K562 (cell line): ENCODE results near the gene ARHGAP42. TPM values are rescaled to one million over a fixed set of nuclear protein-coding genes. Genes with fewer than 3 reads are reported as not detected.

ENCODE experiments used
- ATAC-seq: fragments of 200-7000 bp; cut with Tn5 transposase; 3 replicates; pipeline ENCODE4 v1.9.1; 2020; ENCODE audit warnings: moderate library complexity
- BruUV-seq: library from RNA; stranded (reverse); fragments of 400-500 nt; replicated peaks from 2 replicates; lab custom pipeline; 2021; lab: Mats Ljungman, UMichigan
- CTCF ChIA-PET: fragments of 300-600 bp; formaldehyde crosslinking; extraction: SDS; loops from one replicate; lab custom pipeline; 2021; ENCODE audit warnings: low intra/inter-chr PET ratio; lab: Yijun Ruan, JAX
- POLR2A ChIA-PET: fragments of 300-600, 350-650 bp; sonication (Branson Sonifier 250); formaldehyde crosslinking; extraction: SDS; loops from one replicate; lab custom pipeline; 2021; ENCODE audit warnings: antibody characterized with exemption, inconsistent platforms; lab: Yijun Ruan, JAX
- DNase-seq, 4 experiments: peaks; one replicate each; pipeline versions ENCODE4 v3.0.0 to v3.0.0-alpha.2; 2011 to 2018; ENCODE audit warnings: low spot score in 3 of 4, mixed read lengths in 3 of 4; ENCODE audit errors: extremely low read depth in 1 of 4
- FAIRE-seq: peaks from 2 replicates; lab custom pipeline; 2011; peaks lifted over from hg19 to GRCh38; lab: Jason Lieb, UNC
- H2AFZ ChIP-seq: 2 replicates; pipeline ENCODE4 v1.6.0; 2011; ENCODE audit warnings: low read depth, low read length, control low read depth, inconsistent platforms
- H3K27ac ChIP-seq: fragments of 200-600 bp; 3 replicates; pipeline ENCODE4 v1.8.0; 2011; ENCODE audit warnings: low read depth, mild to moderate bottlenecking, control low read depth, inconsistent platforms, low read length, moderate library complexity, mixed read lengths; ENCODE audit errors: extremely low read depth
- H3K27me3 ChIP-seq, 2 experiments: fragments of 300-600 bp in 1 of 2; 2 replicates in 1 of 2; 3 replicates in 1 of 2; pipeline versions ENCODE4 v1.6.0 to v1.8.0; 2011; ENCODE audit warnings: inconsistent platforms in 2 of 2, low read length in 2 of 2, mild to moderate bottlenecking in 1 of 2, mixed read lengths in 1 of 2, moderate library complexity in 1 of 2; ENCODE audit not compliant: control insufficient read depth in 2 of 2, insufficient read depth in 2 of 2
- H3K36me3 ChIP-seq: fragments of 300-600 bp; 3 replicates; pipeline ENCODE4 v1.8.0; 2011; ENCODE audit warnings: mild to moderate bottlenecking, low read length, inconsistent platforms; ENCODE audit not compliant: control insufficient read depth, insufficient read depth
- H3K4me1 ChIP-seq, 2 experiments: fragments of 200-600 bp in 1 of 2; replicated peaks in 1 of 2; 2 replicates in 1 of 2; 3 replicates in 1 of 2; pipeline versions ENCODE4 v1.5.1 to v1.8.0; 2011; ENCODE audit warnings: inconsistent platforms in 2 of 2, low read length in 2 of 2, mild to moderate bottlenecking in 1 of 2, mixed read lengths in 1 of 2, moderate library complexity in 1 of 2; ENCODE audit not compliant: control insufficient read depth in 2 of 2, insufficient read depth in 2 of 2
- H3K4me2 ChIP-seq: 2 replicates; pipeline ENCODE4 v1.6.1; 2011; ENCODE audit warnings: low read length, control low read depth, inconsistent platforms, mixed read lengths; ENCODE audit not compliant: insufficient read depth
- H3K4me3 ChIP-seq: fragments of 200-600 bp; sonication (generic), shearing (Covaris generic); 2 replicates; pipeline ENCODE4 v1.5.1; 2016; ENCODE audit warnings: control low read depth, inconsistent platforms
- H3K79me2 ChIP-seq: fragments of 200-600 bp; 3 replicates; pipeline ENCODE4 v1.8.0; 2011; ENCODE audit warnings: low read length, inconsistent platforms; ENCODE audit not compliant: control insufficient read depth, insufficient read depth
- H3K9ac ChIP-seq, 2 experiments: 2 replicates each; pipeline versions ENCODE4 v1.6.0 to v1.6.1; 2011; ENCODE audit warnings: low read depth in 2 of 2, low read length in 2 of 2, control low read depth in 1 of 2, inconsistent platforms in 1 of 2, mild to moderate bottlenecking in 1 of 2, mixed read lengths in 1 of 2; ENCODE audit not compliant: insufficient read depth in 1 of 2
- H3K9me1 ChIP-seq: one replicate; pipeline ENCODE4 v1.6.0; 2011; ENCODE audit warnings: inconsistent platforms, mild to moderate bottlenecking, low read length, moderate library complexity; ENCODE audit not compliant: control insufficient read depth, insufficient read depth
- H3K9me3 ChIP-seq: replicated peaks from 2 replicates; pipeline ENCODE4 v1.5.1; 2011; ENCODE audit warnings: low read depth, low read length, inconsistent platforms; ENCODE audit not compliant: control insufficient read depth, insufficient read depth
- H4K20me1 ChIP-seq: replicated peaks from 2 replicates; pipeline ENCODE4 v1.6.1; 2011; ENCODE audit warnings: low read length, inconsistent platforms, mixed read lengths; ENCODE audit not compliant: control insufficient read depth, insufficient read depth
- CUX1 ChIP-seq: fragments of 200-800 bp; sonication (Bioruptor generic); IDR thresholded peaks from 2 replicates; pipeline ENCODE4 v1.6.1; 2016; ENCODE audit warnings: missing genetic modification characterization, missing compliant biosample characterization
- HDAC8 ChIP-seq: fragments of 450-650 bp; IDR thresholded peaks from 2 replicates; pipeline ENCODE4 v1.6.1; 2016; ENCODE audit warnings: mild to moderate bottlenecking, missing genetic modification characterization, moderate library complexity, missing compliant biosample characterization
- KDM2B ChIP-seq: fragments of 250-450 bp; sonication (Bioruptor Pico); IDR thresholded peaks from 2 replicates; pipeline ENCODE4 v1.8.0; 2021; ENCODE audit warnings: mild to moderate bottlenecking, moderate library complexity
- KLF6 ChIP-seq: fragments of 250-450 bp; sonication (Bioruptor Pico); IDR thresholded peaks from 2 replicates; pipeline ENCODE4 v1.4.0; 2020; ENCODE audit warnings: mild to moderate bottlenecking, moderate library complexity, borderline replicate concordance
- RNF2 ChIP-seq: sonication (generic); IDR thresholded peaks from 2 replicates; pipeline ENCODE4 v1.6.1; 2016
- SUPT5H ChIP-seq: fragments of 450-650 bp; IDR thresholded peaks from 2 replicates; pipeline ENCODE4 v1.6.1; 2016
- TRIM25 ChIP-seq: fragments of 450-650 bp; IDR thresholded peaks from 2 replicates; pipeline ENCODE4 v1.7.0; 2016; ENCODE audit warnings: borderline replicate concordance
- ZNF445 ChIP-seq: fragments of 250-450 bp; sonication (Bioruptor Pico); IDR thresholded peaks from 2 replicates; pipeline ENCODE4 v1.4.0; 2020; ENCODE audit warnings: low read depth, mild to moderate bottlenecking, moderate library complexity
- ZNF830 ChIP-seq: fragments of 250-450 bp; sonication (Bioruptor Pico); IDR thresholded peaks from 2 replicates; pipeline ENCODE4 v1.5.0; 2021; ENCODE audit warnings: mild to moderate bottlenecking
- WGBS: fragments of 100-300 bp; shearing (Covaris generic); methylation state at CpG from one replicate; pipeline ENCODE4 v1.1.6; 2016; ENCODE audit warnings: low coverage, mixed read lengths; ENCODE audit not compliant: insufficient coverage; ENCODE audit errors: missing lambda C conversion rate; 5-methylcytosine and 5-hydroxymethylcytosine counted together
- in situ Hi-C: fragments of 300-500 bp; cut with MboI; formaldehyde crosslinking; loops from 4 replicates; pipeline ENCODE4 v1.15.0; 2018; ENCODE audit warnings: inconsistent platforms, mixed read lengths
- intact Hi-C: fragments of 100-400 bp; cut with micrococcal nuclease; formaldehyde crosslinking; loops from 2 replicates; pipeline ENCODE4 v1.14.2; 2022
- polyA plus RNA-seq, 8 experiments: library from polyadenylated mRNA; depleted of rRNA in 4 of 8; stranded (reverse) in 5 of 8; unstranded in 3 of 8; fragments of >200 nt; fragmentation: Nextera tagmentation in 2 of 8; fragmentation: Illumina TruSeq in 1 of 8; extraction: Ambion mirVana in 2 of 8; extraction: Trizol in 1 of 8; gene quantifications; 2 replicates each; pipeline versions ENCODE4 v1.2.1 to v1.2.3, GENCODE V29; 2011 to 2014; ENCODE audit warnings: inconsistent platforms in 1 of 8, missing spikeins in 1 of 8
- total RNA-seq, 7 experiments: library from RNA; depleted of rRNA in 6 of 7; stranded (reverse); fragments of >200 nt in 6 of 7; fragmentation: Illumina TruSeq in 2 of 7; extraction: Trizol in 2 of 7; gene quantifications; 2 replicates each; pipeline versions ENCODE4 v1.2.1 to v1.2.3, GENCODE V29; 2011 to 2021; ENCODE audit warnings: low replicate concordance in 1 of 7

The ARHGAP42 gene
- total and polyA plus RNA-seq, 9 of the 15 experiments (the other 6 are each of a cell fraction or from before 2014, with no cell fraction given) = 0.95 to 6.1 (median 2.4) TPM

DNA sequence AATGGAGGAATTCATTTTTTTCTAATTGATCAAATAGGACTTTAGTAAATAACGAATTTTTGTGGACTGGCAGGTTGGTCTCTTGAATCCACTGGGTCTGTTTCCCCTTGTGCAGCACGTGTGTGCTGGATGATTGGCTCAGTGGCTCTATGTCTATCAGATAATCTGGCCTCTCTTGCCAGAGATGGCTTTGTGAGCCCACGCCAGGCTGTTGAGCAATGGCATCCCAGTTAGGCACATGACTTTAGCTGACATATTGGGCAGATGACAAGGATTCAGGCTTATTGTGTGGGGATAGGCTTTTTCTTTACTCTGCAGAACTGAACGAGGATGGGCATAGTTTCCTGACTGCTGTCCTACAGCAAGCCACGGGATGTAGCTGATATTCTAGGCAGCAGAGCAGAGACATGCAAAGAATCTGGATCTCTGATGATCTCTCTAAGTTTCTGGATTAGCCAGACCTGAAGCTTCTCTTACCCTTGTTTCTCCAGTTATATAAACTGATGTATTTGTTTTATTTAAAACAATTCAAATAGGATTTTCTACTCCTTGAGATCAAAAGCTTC, 144.9 kb downstream of the ARHGAP42 start:
- no peak overlapping the region for H3K27ac ChIP-seq
- no peaks in the 10 kb centered on the region for H3K36me3 ChIP-seq
- no peak overlapping the region for H3K4me3 ChIP-seq
- DNase-seq (no peak), FAIRE-seq (no peak), ATAC-seq (no peak)
- no peak overlapping the region for H3K9ac ChIP-seq
- in situ Hi-C loops (no loop called here), intact Hi-C loops (no loop called here)
- no TSS peak for BruUV-seq
- WGBS = 12% methylated on average over 5 of the region's 5 CpGs
- no peaks in the 10 kb centered on the region for H3K27me3 ChIP-seq
- no peaks in the 10 kb centered on the region; a peak in 1 of 5 replicates for H3K4me1 ChIP-seq
- POLR2A ChIA-PET = no interaction called here
- no peaks in the 10 kb centered on the region for H3K79me2 ChIP-seq
- H3K9me3 ChIP-seq = no peaks in the 10 kb centered on the region
- no peak overlapping the region for H3K4me2 ChIP-seq
- CTCF ChIA-PET = interaction anchor here (0.6 kb wide), 1 partner anchor 10 kb away, joined by 3 read pairs; no protein-coding TSS in a partner anchor
- no peak overlapping the region for H2AFZ ChIP-seq
- no peaks in the 10 kb centered on the region for H3K9me1 ChIP-seq
- H4K20me1 ChIP-seq = no peaks in the 10 kb centered on the region
- TF ChIP-seq ZNF830 (CRISPR knock-in tag) = no peak
- TF ChIP-seq SUPT5H = no peak
- no peak for TF ChIP-seq KDM2B (CRISPR knock-in tag)
- TF ChIP-seq RNF2 = no peak
- TF ChIP-seq ZNF445 (CRISPR knock-in tag) = no peak
- TF ChIP-seq CUX1 = no peak
- TF ChIP-seq HDAC8 (tag) = no peak
- TF ChIP-seq KLF6 (CRISPR knock-in tag) = no peak
- TF ChIP-seq TRIM25 = no peak
- TF ChIP-seq, all 486 proteins: peak for 0
